GM12878 (cell line): ENCODE results near the gene RIT2.

ENCODE experiments used
- POLR2A ChIP-seq: IDR thresholded peaks from 2 replicates; pipeline ENCODE4 v1.6.1; 2011; ENCODE audit warnings: low read depth, mild to moderate bottlenecking, low read length
- ZNF384 ChIP-seq: IDR thresholded peaks from 2 replicates; pipeline ENCODE4 v1.6.1; 2012; ENCODE audit warnings: low read depth, mild to moderate bottlenecking, low read length, improper control_type of control experiment, borderline replicate concordance

- TF ChIP-seq ZNF384 (no peak), POLR2A (no peak)
Measured at GRCh38 chr18:43031169-43031568, 84.3 kb downstream of the RIT2 start.
